ENCODE measurements around the gene CCT8L2. TPM values are rescaled to one million over a fixed set of nuclear protein-coding genes. Genes with fewer than 3 reads are reported as not detected.
"Not testable (repeated sequence)": the region's sequence is repeated elsewhere in the genome, so short reads cannot be mapped to it uniquely, and the experiment has no call there.

The CCT8L2 gene
- total RNA-seq, 1 experiment from 2014 or later: not detected

- not testable (repeated sequence) for H3K79me2 ChIP-seq (ENCODE audit: insufficient read depth, low read length); H3K56ac ChIP-seq (ENCODE audit: insufficient read length, low read depth, low read length); H3K27ac Mint-ChIP-seq; H3K23ac ChIP-seq (ENCODE audit: insufficient read length, low read depth, low read length); H2BK20ac ChIP-seq (ENCODE audit: low read depth, low read length, poor library complexity, severe bottlenecking); H3T11ph ChIP-seq (ENCODE audit: low read length); H3K18ac ChIP-seq (ENCODE audit: insufficient read length, low read depth, low read length); H3K27me3 Mint-ChIP-seq (ENCODE audit: low read depth); H2BK5ac ChIP-seq (ENCODE audit: insufficient read length, low read length); H2BK120ac ChIP-seq (ENCODE audit: low read depth, low read length, poor library complexity, severe bottlenecking); H4K8ac ChIP-seq (replicated peaks; ENCODE audit: insufficient read length, low read depth, low read length); H3K79me1 ChIP-seq (ENCODE audit: insufficient read depth, low read depth, low read length, poor library complexity, severe bottlenecking); H3K4me3 Mint-ChIP-seq; H2AK5ac ChIP-seq (ENCODE audit: insufficient read length, low read length); DNase-seq; H3K4me2 ChIP-seq (ENCODE audit: insufficient read depth, insufficient read length, low read length); H2AFZ ChIP-seq (ENCODE audit: low read length); H2BK15ac ChIP-seq (ENCODE audit: low read depth, low read length); H3K36me3 Mint-ChIP-seq (ENCODE audit: insufficient read depth in 1 of 3, low read depth in 3 of 3); H3K4me1 ChIP-seq (ENCODE audit: insufficient read depth, low read length); H3K4ac ChIP-seq (ENCODE audit: low read depth, low read length); H3K4me1 Mint-ChIP-seq; H3K23me2 ChIP-seq (ENCODE audit: insufficient read length, low read depth, low read length, poor library complexity, severe bottlenecking); H3K9ac ChIP-seq (ENCODE audit: extremely low read depth, insufficient read length, low read length); H2BK12ac ChIP-seq (ENCODE audit: insufficient read length, low read depth, low read length); H3K27me3 ChIP-seq (ENCODE audit: insufficient read depth, low read length); H4K91ac ChIP-seq (ENCODE audit: insufficient read length, low read depth, low read length); H3K27ac ChIP-seq (ENCODE audit: insufficient read length, low read depth, low read length); H4K5ac ChIP-seq (ENCODE audit: insufficient read length, low read depth, low read length); H3K14ac ChIP-seq (ENCODE audit: insufficient read depth, low read length); H4K20me1 ChIP-seq (ENCODE audit: control insufficient read depth, insufficient read depth, insufficient read length)
- H3K9me3 ChIP-seq (ENCODE audit: control insufficient read depth, low read depth, low read length): peaks cover 34% of the 10 kb centered on the region
- H3K9me3 Mint-ChIP-seq: peaks cover 72% of the 10 kb centered on the region in 2 experiments
- WGBS (ENCODE audit: extremely low coverage, insufficient read length, low lambda C conversion rate): no CpG with 5 or more reads among the region's 70 CpGs
Measured at GRCh38 chr22:16602224-16602727, 9.7 kb upstream of the CCT8L2 start.
